Measurements from ENCODE around the gene SPEN. TPM values are rescaled to one million over a fixed set of nuclear protein-coding genes. Genes with fewer than 3 reads are reported as not detected.
"Not testable (repeated sequence)": the region's sequence is repeated elsewhere in the genome, so short reads cannot be mapped to it uniquely, and the experiment has no call there.

SPEN gene
- total RNA-seq, 1 donor from 2014 or later = 54.0 TPM

- DNase-seq (ENCODE audit: extremely low spot score, unreplicated experiment) = no peak
- TF ChIP-seq CTCF (IDR thresholded peaks at IDR 0.05) = no peak
- H3K4me1 Mint-ChIP-seq (ENCODE audit: unreplicated experiment) = peaks cover 16% of the 10 kb centered on the region
- no peaks in the 10 kb centered on the region for H3K36me3 Mint-ChIP-seq (ENCODE audit: unreplicated experiment)
- no peak overlapping the region for H3K4me3 Mint-ChIP-seq (ENCODE audit: unreplicated experiment)
- no peak overlapping the region for H3K27ac Mint-ChIP-seq (ENCODE audit: unreplicated experiment)
- no peaks in the 10 kb centered on the region for H3K9me3 Mint-ChIP-seq (ENCODE audit: unreplicated experiment)
- no peaks in the 10 kb centered on the region for H3K27me3 Mint-ChIP-seq (ENCODE audit: unreplicated experiment)
Observed at GRCh38 chr1:15837931-15838330, 9.6 kb upstream of the SPEN start.

DNA sequence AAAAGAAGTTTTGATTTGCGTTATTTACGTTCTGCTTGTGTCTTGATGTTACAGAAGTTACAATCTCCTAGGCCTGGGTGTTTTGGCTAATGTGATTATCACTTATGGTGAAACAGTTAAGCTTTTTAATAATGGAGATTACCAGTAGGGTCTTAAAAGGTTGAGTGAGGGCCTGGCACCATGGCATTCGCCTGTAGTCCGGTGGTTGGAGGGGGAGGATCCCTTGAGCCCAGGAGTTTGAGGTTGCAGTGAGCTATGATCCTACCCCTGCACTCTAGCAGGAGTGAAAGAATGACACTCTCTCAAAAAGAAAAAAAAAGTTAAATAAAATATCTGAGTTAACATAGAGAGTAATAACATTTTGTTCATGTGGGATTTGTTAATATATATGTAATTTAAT lies 8.8 kb upstream of the SPEN start:
- Mint-ChIP-seq H3K4me1 (ENCODE audit: unreplicated experiment) (peaks cover 10% of the 10 kb centered on the region), H3K4me3 (ENCODE audit: unreplicated experiment) (no peak overlapping the region), H3K36me3 (ENCODE audit: unreplicated experiment) (no peaks in the 10 kb centered on the region), H3K27ac (ENCODE audit: unreplicated experiment) (no peak overlapping the region), H3K27me3 (ENCODE audit: unreplicated experiment) (no peaks in the 10 kb centered on the region), H3K9me3 (ENCODE audit: unreplicated experiment) (no peaks in the 10 kb centered on the region)
- no peak for TF ChIP-seq CTCF (IDR thresholded peaks at IDR 0.05)
- no peak for DNase-seq (ENCODE audit: extremely low spot score, unreplicated experiment)

GRCh38 chr1:15843826-15844572 lies 3.5 kb upstream of the SPEN start:
- no peak for TF ChIP-seq CTCF (IDR thresholded peaks at IDR 0.05)
- Mint-ChIP-seq H3K4me3 (ENCODE audit: unreplicated experiment) (no peak overlapping the region), H3K36me3 (ENCODE audit: unreplicated experiment) (no peaks in the 10 kb centered on the region), H3K9me3 (ENCODE audit: unreplicated experiment) (no peaks in the 10 kb centered on the region), H3K27ac (ENCODE audit: unreplicated experiment) (peak overlapping the region; percentile 14), H3K27me3 (ENCODE audit: unreplicated experiment) (no peaks in the 10 kb centered on the region), H3K4me1 (ENCODE audit: unreplicated experiment) (peaks cover 14% of the 10 kb centered on the region)
- no peak for DNase-seq (ENCODE audit: extremely low spot score, unreplicated experiment)

GRCh38 chr1:15846056-15846455 lies 1.5 kb upstream of the SPEN start:
- not testable (repeated sequence) for H3K36me3 Mint-ChIP-seq (ENCODE audit: unreplicated experiment); DNase-seq (ENCODE audit: extremely low spot score, unreplicated experiment); H3K27me3 Mint-ChIP-seq (ENCODE audit: unreplicated experiment); H3K9me3 Mint-ChIP-seq (ENCODE audit: unreplicated experiment); H3K27ac Mint-ChIP-seq (ENCODE audit: unreplicated experiment)
- Mint-ChIP-seq H3K4me1 (ENCODE audit: unreplicated experiment) (peaks cover 26% of the 10 kb centered on the region), H3K4me3 (ENCODE audit: unreplicated experiment) (peak overlapping the region; percentile 44)

GRCh38 chr1:15847893-15848142 lies 311 bp downstream of the SPEN start:
- Mint-ChIP-seq H3K9me3 (ENCODE audit: unreplicated experiment) (no peaks in the 10 kb centered on the region), H3K36me3 (ENCODE audit: unreplicated experiment) (no peaks in the 10 kb centered on the region), H3K27ac (ENCODE audit: unreplicated experiment) (peak overlapping the region; percentile 70), H3K4me1 (ENCODE audit: unreplicated experiment) (peaks cover 42% of the 10 kb centered on the region), H3K4me3 (ENCODE audit: unreplicated experiment) (peak overlapping the region; percentile 74), H3K27me3 (ENCODE audit: unreplicated experiment) (no peaks in the 10 kb centered on the region)
- DNase-seq (ENCODE audit: extremely low spot score, unreplicated experiment) = no peak
- no peak for TF ChIP-seq CTCF (IDR thresholded peaks at IDR 0.05)

Measured in osteocyte (in vitro differentiated cells).